ENCODE measurements around the gene TRABD2B. TPM values are rescaled to one million over a fixed set of nuclear protein-coding genes. Genes with fewer than 3 reads are reported as not detected.

The TRABD2B gene
- total and polyA plus RNA-seq, 2 of the 4 experiments (the other 2 are of a cell fraction), result not detected

DNA sequence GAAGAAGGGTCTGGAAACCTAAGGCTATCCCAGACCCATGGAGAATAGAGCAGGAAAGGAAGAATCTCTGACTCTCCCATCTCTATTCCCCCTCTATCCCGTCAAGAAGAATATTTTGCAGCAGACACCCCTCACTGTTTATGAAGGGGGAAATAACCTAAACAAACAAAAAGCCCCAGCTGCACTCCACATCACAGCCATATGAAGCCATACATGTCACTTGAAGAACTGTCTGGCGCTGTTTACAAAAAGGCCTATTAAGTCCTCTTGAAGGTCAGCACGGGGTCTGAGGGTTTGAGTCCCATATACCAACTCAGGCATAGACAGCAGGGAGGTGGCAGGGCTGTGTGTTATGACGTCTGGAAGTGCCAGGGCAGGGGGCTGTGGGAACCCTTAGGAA lies 31.4 kb downstream of the TRABD2B start:
- TF ChIP-seq BHLHE40 (IDR thresholded peaks at IDR 0.05; ENCODE audit: low read depth, low read length) (no peak), MXI1 (IDR thresholded peaks at IDR 0.05; ENCODE audit: borderline replicate concordance, low read depth, low read length) (no peak), MAFK (IDR thresholded peaks at IDR 0.05; ENCODE audit: low read depth, low read length) (no peak), RFX5 (IDR thresholded peaks at IDR 0.05; ENCODE audit: low read depth, low read length) (no peak), CEBPB (IDR thresholded peaks at IDR 0.05; ENCODE audit: low read depth, low read length) (no peak), SMC3 (IDR thresholded peaks at IDR 0.05; ENCODE audit: low read depth, low read length) (no peak), FOS (IDR thresholded peaks at IDR 0.05; ENCODE audit: low read depth, low read length) (no peak), NFE2L2 (IDR thresholded peaks at IDR 0.05; ENCODE audit: low read depth, low read length) (no peak), MAZ (IDR thresholded peaks at IDR 0.05; ENCODE audit: borderline replicate concordance, low read depth, low read length) (no peak), RCOR1 (IDR thresholded peaks at IDR 0.05; ENCODE audit: insufficient replicate concordance, low read length) (no peak), CHD1 (IDR thresholded peaks at IDR 0.05; ENCODE audit: low read depth, low read length) (no peak), RAD21 (IDR thresholded peaks at IDR 0.05; ENCODE audit: low read length) (no peak), POLR2A (IDR thresholded peaks at IDR 0.05; ENCODE audit: low read depth, low read length) (no peak)
- TF ChIP-seq, protein P1, sequence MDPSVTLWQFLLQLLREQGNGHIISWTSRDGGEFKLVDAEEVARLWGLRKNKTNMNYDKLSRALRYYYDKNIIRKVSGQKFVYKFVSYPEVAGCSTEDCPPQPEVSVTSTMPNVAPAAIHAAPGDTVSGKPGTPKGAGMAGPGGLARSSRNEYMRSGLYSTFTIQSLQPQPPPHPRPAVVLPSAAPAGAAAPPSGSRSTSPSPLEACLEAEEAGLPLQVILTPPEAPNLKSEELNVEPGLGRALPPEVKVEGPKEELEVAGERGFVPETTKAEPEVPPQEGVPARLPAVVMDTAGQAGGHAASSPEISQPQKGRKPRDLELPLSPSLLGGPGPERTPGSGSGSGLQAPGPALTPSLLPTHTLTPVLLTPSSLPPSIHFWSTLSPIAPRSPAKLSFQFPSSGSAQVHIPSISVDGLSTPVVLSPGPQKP (IDR thresholded peaks at IDR 0.05; ENCODE audit: borderline replicate concordance, low read depth, low read length), result no peak
- TF ChIP-seq, protein P2, sequence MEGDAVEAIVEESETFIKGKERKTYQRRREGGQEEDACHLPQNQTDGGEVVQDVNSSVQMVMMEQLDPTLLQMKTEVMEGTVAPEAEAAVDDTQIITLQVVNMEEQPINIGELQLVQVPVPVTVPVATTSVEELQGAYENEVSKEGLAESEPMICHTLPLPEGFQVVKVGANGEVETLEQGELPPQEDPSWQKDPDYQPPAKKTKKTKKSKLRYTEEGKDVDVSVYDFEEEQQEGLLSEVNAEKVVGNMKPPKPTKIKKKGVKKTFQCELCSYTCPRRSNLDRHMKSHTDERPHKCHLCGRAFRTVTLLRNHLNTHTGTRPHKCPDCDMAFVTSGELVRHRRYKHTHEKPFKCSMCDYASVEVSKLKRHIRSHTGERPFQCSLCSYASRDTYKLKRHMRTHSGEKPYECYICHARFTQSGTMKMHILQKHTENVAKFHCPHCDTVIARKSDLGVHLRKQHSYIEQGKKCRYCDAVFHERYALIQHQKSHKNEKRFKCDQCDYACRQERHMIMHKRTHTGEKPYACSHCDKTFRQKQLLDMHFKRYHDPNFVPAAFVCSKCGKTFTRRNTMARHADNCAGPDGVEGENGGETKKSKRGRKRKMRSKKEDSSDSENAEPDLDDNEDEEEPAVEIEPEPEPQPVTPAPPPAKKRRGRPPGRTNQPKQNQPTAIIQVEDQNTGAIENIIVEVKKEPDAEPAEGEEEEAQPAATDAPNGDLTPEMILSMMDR (conservative IDR thresholded peaks at IDR 0.05; ENCODE audit: low read depth, low read length), result no peak
- TF ChIP-seq, protein P3, sequence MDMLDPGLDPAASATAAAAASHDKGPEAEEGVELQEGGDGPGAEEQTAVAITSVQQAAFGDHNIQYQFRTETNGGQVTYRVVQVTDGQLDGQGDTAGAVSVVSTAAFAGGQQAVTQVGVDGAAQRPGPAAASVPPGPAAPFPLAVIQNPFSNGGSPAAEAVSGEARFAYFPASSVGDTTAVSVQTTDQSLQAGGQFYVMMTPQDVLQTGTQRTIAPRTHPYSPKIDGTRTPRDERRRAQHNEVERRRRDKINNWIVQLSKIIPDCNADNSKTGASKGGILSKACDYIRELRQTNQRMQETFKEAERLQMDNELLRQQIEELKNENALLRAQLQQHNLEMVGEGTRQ (IDR thresholded peaks at IDR 0.05; ENCODE audit: low read depth, low read length), result no peak
- Histone ChIP-seq H4K91ac (ENCODE audit: insufficient read depth, low read depth, low read length) (no peak overlapping the region), H3K56ac (ENCODE audit: extremely low read depth, insufficient read depth, low read length) (no peak overlapping the region), H3K27me3 (ENCODE audit: control insufficient read depth, insufficient read depth, low read length) (no peaks in the 10 kb centered on the region), H3K4ac (ENCODE audit: low read depth, low read length) (no peak overlapping the region), H2BK20ac (ENCODE audit: low read depth, low read length) (no peak overlapping the region), H3K36me3 (ENCODE audit: control insufficient read depth, insufficient read depth, low read length) (no peaks in the 10 kb centered on the region), H3K4me3 (ENCODE audit: insufficient read depth, low read depth, low read length) (no peak overlapping the region), H3K79me1 (ENCODE audit: low read depth in 1 of 2, low read length in 2 of 2) (no peaks in the 10 kb centered on the region), H2AFZ (replicated peaks; ENCODE audit: low read length, poor library complexity) (no peak overlapping the region), H3K4me1 (ENCODE audit: control insufficient read depth, insufficient read depth, low read length) (no peaks in the 10 kb centered on the region), H3K9ac (ENCODE audit: low read depth, low read length) (no peak overlapping the region), H3K27ac (ENCODE audit: insufficient read depth, low read length) (no peak overlapping the region), H3K14ac (replicated peaks; ENCODE audit: low read depth, low read length) (no peak overlapping the region), H2BK15ac (ENCODE audit: low read depth, low read length) (no peak overlapping the region), H4K8ac (ENCODE audit: low read depth in 2 of 2, low read length in 2 of 2) (no peak overlapping the region), H2AK9ac (replicated peaks; ENCODE audit: low read depth, low read length, poor library complexity) (no peak overlapping the region), H3K9me3 (ENCODE audit: control insufficient read depth, insufficient read depth, low read length) (no peaks in the 10 kb centered on the region), H3K4me2 (ENCODE audit: low read depth, low read length) (no peak overlapping the region), H4K20me1 (ENCODE audit: insufficient read depth, low read length) (no peaks in the 10 kb centered on the region), H3K18ac (ENCODE audit: low read depth, low read length) (no peak overlapping the region), H2BK120ac (ENCODE audit: low read depth, low read length) (no peak overlapping the region), H4K5ac (ENCODE audit: low read depth, low read length) (no peak overlapping the region), H3K9me1 (ENCODE audit: insufficient read depth, low read length) (no peaks in the 10 kb centered on the region), H2AK5ac (ENCODE audit: low read depth, low read length) (no peak overlapping the region), H3K23ac (ENCODE audit: low read depth, low read length) (no peak overlapping the region), H2BK5ac (ENCODE audit: low read depth, low read length, poor library complexity, severe bottlenecking) (no peak overlapping the region)
- DNase-seq (no peak), ATAC-seq (ENCODE audit: low read depth) (no peak)
- POLR2A ChIA-PET (ENCODE audit: unreplicated experiment), result no interaction called here
- whole genome bisulfite sequencing, 2 experiments (ENCODE audit: extremely low coverage in 2 of 2, insufficient read length in 1 of 2), result no CpG with 5 or more reads among the region's 4 CpGs
- intact Hi-C loops (cut with micrococcal nuclease) (no loop called here), dilution Hi-C loops (cut with HindIII; ENCODE audit: low sequenced_read_pairs, unreplicated experiment) (no loop called here), in situ Hi-C loops (cut with MboI; ENCODE audit: low sequenced_read_pairs) (no loop called here)
- CTCF ChIA-PET, result no interaction called here
- BruUV-seq (replicated peaks), result no TSS peak
